ENCODE measurements around the gene PLD5.

- TF ChIP-seq CTCF (CRISPR knock-in tag; IDR thresholded peaks at IDR 0.05) (no peak), ZNF609 (CRISPR knock-in tag; IDR thresholded peaks at IDR 0.05; ENCODE audit: borderline replicate concordance) (no peak), REST (IDR thresholded peaks at IDR 0.05; ENCODE audit: borderline replicate concordance in 1 of 2, low read depth in 1 of 2, low read length in 2 of 2) (no peak), RFX1 (IDR thresholded peaks at IDR 0.05) (no peak), ZFP36 (IDR thresholded peaks at IDR 0.05; ENCODE audit: borderline replicate concordance, low read depth, low read length, partially characterized antibody) (no peak), MYPOP (CRISPR knock-in tag; IDR thresholded peaks at IDR 0.05) (no peak), ATF1 (CRISPR knock-in tag; IDR thresholded peaks at IDR 0.05) (no peak), MYC (CRISPR knock-in tag; IDR thresholded peaks at IDR 0.05; ENCODE audit: borderline replicate concordance) (no peak), ETV6 (CRISPR knock-in tag; conservative IDR thresholded peaks at IDR 0.05) (no peak), SMARCC2 (IDR thresholded peaks at IDR 0.05) (no peak), NFE2L1 (CRISPR knock-in tag; IDR thresholded peaks at IDR 0.05; ENCODE audit: borderline replicate concordance) (no peak), KLF15 (CRISPR knock-in tag; IDR thresholded peaks at IDR 0.05; ENCODE audit: borderline replicate concordance) (no peak), ZNF792 (CRISPR knock-in tag; IDR thresholded peaks at IDR 0.05) (no peak)
Observed at GRCh38 chr1:242055749-242056320, 468.7 kb downstream of the PLD5 start.
